DND-41 (cell line): ENCODE data around the gene KRTAP12-1.
"Not testable (repeated sequence)": the region's sequence is repeated elsewhere in the genome, so short reads cannot be mapped to it uniquely, and the experiment has no call there.

ENCODE experiments used
- ATAC-seq: fragments of 200-7000 bp; cut with Tn5 transposase; 3 replicates; pipeline ENCODE4 v1.9.1; 2021; ENCODE audit warnings: low read depth; ENCODE audit not compliant: insufficient read depth
- DNase-seq: peaks from one replicate; pipeline ENCODE4 v3.0.0-alpha.2; 2020
- H2AFZ ChIP-seq: 2 replicates; pipeline ENCODE4 v1.6.0; 2012; ENCODE audit warnings: low read depth, low read length
- H3K27ac ChIP-seq: 2 replicates; pipeline ENCODE4 v1.5.1; 2012; ENCODE audit warnings: low read length, inconsistent platforms
- H3K27me3 ChIP-seq: fragments of 200-600 bp; sonication (generic); 2 replicates; pipeline ENCODE4 v1.6.0; 2012; ENCODE audit warnings: low read length, mild to moderate bottlenecking, inconsistent platforms; ENCODE audit not compliant: insufficient read depth, poor library complexity
- H3K36me3 ChIP-seq: 2 replicates; pipeline ENCODE4 v1.5.1; 2012; ENCODE audit warnings: low read length, inconsistent platforms; ENCODE audit not compliant: insufficient read depth
- H3K4me1 ChIP-seq: 2 replicates; pipeline ENCODE4 v1.5.1; 2012; ENCODE audit warnings: mild to moderate bottlenecking, low read length; ENCODE audit not compliant: insufficient read depth
- H3K4me2 ChIP-seq: 2 replicates; pipeline ENCODE4 v1.6.0; 2012; ENCODE audit warnings: mild to moderate bottlenecking, moderate library complexity, low read length, inconsistent platforms; ENCODE audit not compliant: insufficient read depth
- H3K4me3 ChIP-seq, 2 experiments: fragments of 200-600 bp in 1 of 2; shearing (Covaris generic) in 1 of 2; 2 replicates each; pipeline ENCODE4 v1.5.1; 2012 to 2016; ENCODE audit warnings: inconsistent platforms in 2 of 2, low read length in 2 of 2, mild to moderate bottlenecking in 2 of 2, low read depth in 1 of 2, moderate library complexity in 1 of 2
- H3K79me2 ChIP-seq: 2 replicates; pipeline ENCODE4 v1.6.0; 2012; ENCODE audit warnings: low read length, inconsistent platforms; ENCODE audit not compliant: insufficient read depth
- H3K9ac ChIP-seq: 2 replicates; pipeline ENCODE4 v1.6.0; 2012; ENCODE audit warnings: low read depth, mild to moderate bottlenecking, inconsistent platforms, low read length, moderate library complexity
- H3K9me3 ChIP-seq: 2 replicates; pipeline ENCODE4 v1.5.1; 2012; ENCODE audit warnings: low read length, moderate library complexity, mild to moderate bottlenecking, inconsistent platforms; ENCODE audit not compliant: insufficient read depth, severe bottlenecking
- H4K20me1 ChIP-seq: 2 replicates; pipeline ENCODE4 v1.6.0; 2012; ENCODE audit warnings: low read length; ENCODE audit not compliant: insufficient read depth
- EZH2 ChIP-seq: IDR thresholded peaks from 3 replicates; pipeline ENCODE4 v1.6.1; 2012; ENCODE audit warnings: borderline replicate concordance, low read depth, mild to moderate bottlenecking, moderate library complexity, low read length, inconsistent platforms; ENCODE audit not compliant: severe bottlenecking
- TF ChIP-seq, protein P1 (sequence below): IDR thresholded peaks from 2 replicates; pipeline ENCODE4 v1.5.1; 2012; ENCODE audit warnings: borderline replicate concordance, low read length, moderate library complexity, mild to moderate bottlenecking; ENCODE audit not compliant: poor library complexity, severe bottlenecking; ENCODE audit errors: extremely low read depth

KRTAP12-1 gene

GRCh38 chr21:44644878-44645277 is 37.1 kb downstream of the KRTAP12-1 start:
- no peaks in the 10 kb centered on the region for H3K79me2 ChIP-seq
- H3K27ac ChIP-seq, result no peak overlapping the region
- no peak overlapping the region for H3K9ac ChIP-seq
- H3K4me1 ChIP-seq, result no peaks in the 10 kb centered on the region
- H3K9me3 ChIP-seq, result peaks cover 17% of the 10 kb centered on the region
- ATAC-seq, result no peak
- H3K4me2 ChIP-seq, result no peak overlapping the region
- TF ChIP-seq, protein P1, sequence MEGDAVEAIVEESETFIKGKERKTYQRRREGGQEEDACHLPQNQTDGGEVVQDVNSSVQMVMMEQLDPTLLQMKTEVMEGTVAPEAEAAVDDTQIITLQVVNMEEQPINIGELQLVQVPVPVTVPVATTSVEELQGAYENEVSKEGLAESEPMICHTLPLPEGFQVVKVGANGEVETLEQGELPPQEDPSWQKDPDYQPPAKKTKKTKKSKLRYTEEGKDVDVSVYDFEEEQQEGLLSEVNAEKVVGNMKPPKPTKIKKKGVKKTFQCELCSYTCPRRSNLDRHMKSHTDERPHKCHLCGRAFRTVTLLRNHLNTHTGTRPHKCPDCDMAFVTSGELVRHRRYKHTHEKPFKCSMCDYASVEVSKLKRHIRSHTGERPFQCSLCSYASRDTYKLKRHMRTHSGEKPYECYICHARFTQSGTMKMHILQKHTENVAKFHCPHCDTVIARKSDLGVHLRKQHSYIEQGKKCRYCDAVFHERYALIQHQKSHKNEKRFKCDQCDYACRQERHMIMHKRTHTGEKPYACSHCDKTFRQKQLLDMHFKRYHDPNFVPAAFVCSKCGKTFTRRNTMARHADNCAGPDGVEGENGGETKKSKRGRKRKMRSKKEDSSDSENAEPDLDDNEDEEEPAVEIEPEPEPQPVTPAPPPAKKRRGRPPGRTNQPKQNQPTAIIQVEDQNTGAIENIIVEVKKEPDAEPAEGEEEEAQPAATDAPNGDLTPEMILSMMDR, result no peak
- no peak for TF ChIP-seq EZH2
- H3K4me3 ChIP-seq, result no peak overlapping the region
- no peaks in the 10 kb centered on the region for H3K36me3 ChIP-seq
- H2AFZ ChIP-seq, result no peak overlapping the region
- no peak for DNase-seq
- no peaks in the 10 kb centered on the region for H3K27me3 ChIP-seq
- H4K20me1 ChIP-seq, result no peaks in the 10 kb centered on the region

GRCh38 chr21:44643741-44644310 is 38.1 kb downstream of the KRTAP12-1 start:
- no peak for TF ChIP-seq EZH2
- TF ChIP-seq, protein P1, result no peak
- no peaks in the 10 kb centered on the region for H3K79me2 ChIP-seq
- H3K4me3 ChIP-seq, result no peak overlapping the region
- H3K27me3 ChIP-seq, result no peaks in the 10 kb centered on the region
- no peak overlapping the region for H3K27ac ChIP-seq
- no peaks in the 10 kb centered on the region for H4K20me1 ChIP-seq
- DNase-seq (no peak), ATAC-seq (no peak)
- H3K9ac ChIP-seq, result no peak overlapping the region
- H3K4me2 ChIP-seq, result no peak overlapping the region
- H3K9me3 ChIP-seq, result peaks cover 17% of the 10 kb centered on the region
- no peak overlapping the region for H2AFZ ChIP-seq
- no peaks in the 10 kb centered on the region for H3K4me1 ChIP-seq
- no peaks in the 10 kb centered on the region for H3K36me3 ChIP-seq

GRCh38 chr21:44640761-44641160 is 41.2 kb downstream of the KRTAP12-1 start:
- Histone ChIP-seq H3K36me3 (no peaks in the 10 kb centered on the region), H3K9ac (no peak overlapping the region), H3K27ac (no peak overlapping the region), H3K4me3 (no peak overlapping the region), H3K79me2 (no peaks in the 10 kb centered on the region), H3K9me3 (peaks cover 17% of the 10 kb centered on the region), H3K27me3 (no peaks in the 10 kb centered on the region), H3K4me1 (no peaks in the 10 kb centered on the region), H4K20me1 (no peaks in the 10 kb centered on the region), H2AFZ (no peak overlapping the region), H3K4me2 (no peak overlapping the region)
- TF ChIP-seq, protein P1, result no peak
- no peak for TF ChIP-seq EZH2
- DNase-seq, result no peak
- ATAC-seq, result no peak

DNA sequence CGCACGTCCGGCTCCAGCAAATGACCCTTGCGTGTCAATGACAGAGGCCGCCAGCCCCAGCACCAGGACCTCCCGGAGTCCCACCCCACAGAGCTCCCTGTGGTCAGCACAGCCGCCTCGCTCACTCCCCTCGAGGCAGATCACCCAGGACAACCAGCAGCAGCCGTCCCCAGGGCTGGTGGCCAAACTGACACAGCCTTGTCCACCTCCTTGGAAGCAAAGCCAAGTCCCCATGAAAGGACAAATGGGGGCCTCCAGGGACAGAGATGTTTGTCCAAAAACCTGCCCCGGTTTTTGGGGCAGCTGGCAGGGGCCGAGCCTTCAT is 42.7 kb downstream of the KRTAP12-1 start:
- TF ChIP-seq EZH2, result no peak
- TF ChIP-seq, protein P1, result no peak
- Histone ChIP-seq H3K9ac (no peak overlapping the region), H3K79me2 (no peaks in the 10 kb centered on the region), H3K9me3 (peaks cover 8% of the 10 kb centered on the region), H3K27me3 (no peaks in the 10 kb centered on the region), H2AFZ (no peak overlapping the region), H3K36me3 (no peaks in the 10 kb centered on the region), H4K20me1 (no peaks in the 10 kb centered on the region), H3K4me3 (no peak overlapping the region), H3K27ac (no peak overlapping the region), H3K4me1 (no peaks in the 10 kb centered on the region), H3K4me2 (no peak overlapping the region)
- ATAC-seq (no peak), DNase-seq (no peak)

GRCh38 chr21:44638506-44639330 is 43.2 kb downstream of the KRTAP12-1 start:
- H4K20me1 ChIP-seq, H3K4me2 ChIP-seq, H3K9ac ChIP-seq, H3K79me2 ChIP-seq, H3K4me1 ChIP-seq, H2AFZ ChIP-seq, ATAC-seq, H3K27ac ChIP-seq, H3K9me3 ChIP-seq, H3K36me3 ChIP-seq, H3K27me3 ChIP-seq, H3K4me3 ChIP-seq, DNase-seq: not testable (repeated sequence)
